Brain microvascular endothelial cell (primary cell): ENCODE results near the gene LSM12.

Experiments
- DNase-seq: peaks from one replicate; pipeline ENCODE4 v3.0.0-alpha.2; 2020
- H3K27ac ChIP-seq: fragments of 250-450 bp; sonication (Bioruptor Pico); 2 replicates; pipeline ENCODE4 v1.5.1; 2020; ENCODE audit warnings: mild to moderate bottlenecking, moderate library complexity
- H3K27me3 ChIP-seq: fragments of 250-450 bp; sonication (Bioruptor Pico); replicated peaks from 2 replicates; pipeline ENCODE4 v1.5.1; 2020; ENCODE audit warnings: mild to moderate bottlenecking
- H3K36me3 ChIP-seq: fragments of 250-450 bp; sonication (Bioruptor Pico); replicated peaks from 2 replicates; pipeline ENCODE4 v1.5.1; 2020; ENCODE audit warnings: mild to moderate bottlenecking
- H3K4me3 ChIP-seq: 2 replicates; pipeline ENCODE4 v1.5.1; 2011; ENCODE audit warnings: low read depth, mild to moderate bottlenecking, control low read depth, low read length, moderate library complexity
- CTCF ChIP-seq: IDR thresholded peaks from 2 replicates; pipeline ENCODE4 v1.5.1; 2011; ENCODE audit warnings: low read depth, mild to moderate bottlenecking, moderate library complexity, low read length, control low read depth, inconsistent platforms; ENCODE audit errors: missing control alignments
- in situ Hi-C: cut with HindIII; loops from 2 replicates; pipeline ENCODE4 v1.10.0; 2017; ENCODE audit warnings: low sequenced_read_pairs, low pct_ligation_motif_present

The LSM12 gene

GRCh38 chr17:44066204-44066930 is at the start of gene LSM12:
Gene LSM12 (minus strand): TSS chr17:44066671. CDS start chr17:44066587, 84 bp downstream.
- in situ Hi-C loops: no loop called here
- peak within 1 kb of the TSS; percentile 96 for H3K27ac ChIP-seq
- DNase-seq: peak; percentile 70
- peak within 1 kb of the TSS; percentile 83 for H3K4me3 ChIP-seq
- TF ChIP-seq CTCF: no peak
- no peaks in the 10 kb centered on the region for H3K27me3 ChIP-seq
- H3K36me3 ChIP-seq: peaks cover 20% of the 10 kb centered on the region

- in situ Hi-C loops: no loop called here
- TF ChIP-seq CTCF: peak; percentile 95
- Histone ChIP-seq H3K4me3 (no peak overlapping the region), H3K27ac (no peak overlapping the region), H3K27me3 (no peaks in the 10 kb centered on the region), H3K36me3 (no peaks in the 10 kb centered on the region)
- no peak for DNase-seq
These were observed 49.3 kb upstream of the LSM12 start for GRCh38 chr17:44115585-44116415.

GRCh38 chr17:44113868-44114840 is 47.7 kb upstream of the LSM12 start:
- DNase-seq: no peak
- Histone ChIP-seq H3K36me3 (no peaks in the 10 kb centered on the region), H3K4me3 (no peak overlapping the region), H3K27me3 (no peaks in the 10 kb centered on the region), H3K27ac (no peak overlapping the region)
- in situ Hi-C loops: no loop called here
- no peak for TF ChIP-seq CTCF

- Histone ChIP-seq H3K36me3 (no peaks in the 10 kb centered on the region), H3K4me3 (no peak overlapping the region), H3K27me3 (no peaks in the 10 kb centered on the region), H3K27ac (no peak overlapping the region)
- DNase-seq: no peak
- no peak for TF ChIP-seq CTCF
- in situ Hi-C loops: no loop called here
These were observed 46.9 kb upstream of the LSM12 start for GRCh38 chr17:44113382-44113781.
